HFF-Myc (cell line): Measurements from ENCODE around the gene NONO.
"Not testable (repeated sequence)": the region's sequence is repeated elsewhere in the genome, so short reads cannot be mapped to it uniquely, and the experiment has no call there.

ENCODE experiments used
- DNase-seq: peaks from one replicate; pipeline ENCODE4 v3.0.0-alpha.2; 2011; ENCODE audit warnings: low read depth; ENCODE audit errors: extremely low read depth
- H3K4me3 ChIP-seq: replicated peaks from 2 replicates; pipeline ENCODE4 v1.5.1; 2011; ENCODE audit warnings: low read depth, mild to moderate bottlenecking, control low read depth, low read length
- TF ChIP-seq, protein P1 (sequence below): IDR thresholded peaks from 2 replicates; pipeline ENCODE4 v1.5.1; 2012; ENCODE audit warnings: mild to moderate bottlenecking, low read depth, low read length, control low read depth; ENCODE audit errors: missing control alignments

The NONO gene

GRCh38 chrX:71302461-71303213, 19.2 kb downstream of the NONO start:
- no peak overlapping the region for H3K4me3 ChIP-seq
- TF ChIP-seq, protein P1, sequence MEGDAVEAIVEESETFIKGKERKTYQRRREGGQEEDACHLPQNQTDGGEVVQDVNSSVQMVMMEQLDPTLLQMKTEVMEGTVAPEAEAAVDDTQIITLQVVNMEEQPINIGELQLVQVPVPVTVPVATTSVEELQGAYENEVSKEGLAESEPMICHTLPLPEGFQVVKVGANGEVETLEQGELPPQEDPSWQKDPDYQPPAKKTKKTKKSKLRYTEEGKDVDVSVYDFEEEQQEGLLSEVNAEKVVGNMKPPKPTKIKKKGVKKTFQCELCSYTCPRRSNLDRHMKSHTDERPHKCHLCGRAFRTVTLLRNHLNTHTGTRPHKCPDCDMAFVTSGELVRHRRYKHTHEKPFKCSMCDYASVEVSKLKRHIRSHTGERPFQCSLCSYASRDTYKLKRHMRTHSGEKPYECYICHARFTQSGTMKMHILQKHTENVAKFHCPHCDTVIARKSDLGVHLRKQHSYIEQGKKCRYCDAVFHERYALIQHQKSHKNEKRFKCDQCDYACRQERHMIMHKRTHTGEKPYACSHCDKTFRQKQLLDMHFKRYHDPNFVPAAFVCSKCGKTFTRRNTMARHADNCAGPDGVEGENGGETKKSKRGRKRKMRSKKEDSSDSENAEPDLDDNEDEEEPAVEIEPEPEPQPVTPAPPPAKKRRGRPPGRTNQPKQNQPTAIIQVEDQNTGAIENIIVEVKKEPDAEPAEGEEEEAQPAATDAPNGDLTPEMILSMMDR, result no peak
- no peak for DNase-seq

DNA sequence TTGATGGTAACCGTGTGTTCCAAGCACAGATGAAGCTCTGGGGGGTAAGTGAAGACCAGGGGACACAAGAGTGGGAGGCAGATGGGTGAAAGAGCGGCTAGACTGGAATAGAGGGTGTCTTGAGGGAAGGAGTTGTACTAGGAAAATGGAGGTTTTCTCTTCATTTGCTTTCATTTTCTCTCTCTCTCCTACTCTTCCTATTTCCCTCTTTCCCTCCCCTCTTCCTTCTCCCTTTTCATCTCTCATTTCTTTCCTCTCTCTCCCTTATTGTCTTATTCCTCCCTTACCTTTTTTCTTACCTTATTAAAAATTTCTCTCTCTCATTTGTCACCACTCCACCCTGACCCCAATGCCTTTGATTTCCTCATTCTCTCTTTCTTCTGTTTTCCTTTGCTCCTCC, 21.1 kb downstream of the NONO start:
- TF ChIP-seq, protein P1, result no peak
- DNase-seq, result no peak

GRCh38 chrX:71315917-71316316, 32.5 kb downstream of the NONO start:
- TF ChIP-seq, protein P1, result no peak
- DNase-seq, result no peak
- H3K4me3 ChIP-seq, result no peak overlapping the region

More for the DNA sequence above, 21.1 kb downstream of the NONO start:
- no peak overlapping the region for H3K4me3 ChIP-seq

- DNase-seq, H3K4me3 ChIP-seq: not testable (repeated sequence)
Measured at GRCh38 chrX:71316959-71317358, 33.5 kb downstream of the NONO start.

- DNase-seq, result no peak
- H3K4me3 ChIP-seq, result no peak overlapping the region
- TF ChIP-seq, protein P1, result no peak
Measured at GRCh38 chrX:71320126-71320525, 36.7 kb downstream of the NONO start.

GRCh38 chrX:71321731-71322130, 38.3 kb downstream of the NONO start:
- TF ChIP-seq, protein P1, result no peak

DNA sequence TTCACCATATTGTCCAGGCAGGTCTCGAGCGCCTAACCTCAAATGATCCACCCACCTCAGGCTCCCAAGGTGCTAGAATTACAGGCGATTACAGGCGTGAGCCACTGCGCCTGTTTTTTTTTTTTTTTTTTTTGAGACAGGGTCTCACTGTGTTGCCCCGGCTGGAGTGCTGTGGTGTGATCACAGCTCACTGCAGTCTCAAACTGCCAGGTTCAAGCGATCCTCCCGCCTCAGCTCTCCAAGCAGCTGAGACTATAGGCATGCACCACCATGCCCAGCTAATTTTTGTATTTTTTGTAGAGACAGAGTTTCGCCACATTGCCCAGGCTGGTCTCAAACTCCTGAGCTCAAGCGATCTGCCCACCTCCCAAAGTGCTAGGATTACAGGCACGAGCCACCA, 41.0 kb downstream of the NONO start:
- not testable (repeated sequence) for DNase-seq, H3K4me3 ChIP-seq

More at GRCh38 chrX:71321731-71322130, 38.3 kb downstream of the NONO start:
- H3K4me3 ChIP-seq, result no peak overlapping the region
- DNase-seq, result no peak

DNA sequence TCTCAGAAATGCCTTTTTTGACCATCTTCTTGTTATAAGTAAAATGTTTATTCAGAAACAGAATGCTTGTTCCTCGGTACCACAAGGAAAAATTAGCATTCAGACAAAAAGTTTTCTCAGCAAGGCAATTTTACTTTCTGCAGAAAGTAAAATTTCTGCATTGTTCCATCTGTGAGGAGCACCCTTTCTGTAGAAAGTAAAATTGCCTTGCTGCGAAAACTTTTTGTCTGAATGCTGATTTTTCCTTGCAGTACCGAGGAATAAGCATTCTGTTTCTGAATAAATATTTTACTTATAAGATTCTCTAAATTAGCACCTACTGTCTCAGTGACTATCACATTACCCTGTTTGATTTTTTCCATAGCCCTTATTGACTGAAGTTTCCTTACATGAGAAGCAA, 43.0 kb downstream of the NONO start:
- H3K4me3 ChIP-seq, result no peak overlapping the region
- DNase-seq, result no peak
- TF ChIP-seq, protein P1, result no peak

GRCh38 chrX:71349151-71349665, 65.8 kb downstream of the NONO start:
- not testable (repeated sequence) for H3K4me3 ChIP-seq, DNase-seq

- H3K4me3 ChIP-seq, DNase-seq: not testable (repeated sequence)
Measured at GRCh38 chrX:71349867-71350266, 66.4 kb downstream of the NONO start.
